Ammon's horn (tissue), 1 donor: ENCODE measurements around the gene LRRC55.

ENCODE experiments used
- DNase-seq: peaks from one replicate; pipeline ENCODE4 v3.0.0-alpha.2; 2016; ENCODE audit warnings: low spot score

Gene LRRC55

DNA sequence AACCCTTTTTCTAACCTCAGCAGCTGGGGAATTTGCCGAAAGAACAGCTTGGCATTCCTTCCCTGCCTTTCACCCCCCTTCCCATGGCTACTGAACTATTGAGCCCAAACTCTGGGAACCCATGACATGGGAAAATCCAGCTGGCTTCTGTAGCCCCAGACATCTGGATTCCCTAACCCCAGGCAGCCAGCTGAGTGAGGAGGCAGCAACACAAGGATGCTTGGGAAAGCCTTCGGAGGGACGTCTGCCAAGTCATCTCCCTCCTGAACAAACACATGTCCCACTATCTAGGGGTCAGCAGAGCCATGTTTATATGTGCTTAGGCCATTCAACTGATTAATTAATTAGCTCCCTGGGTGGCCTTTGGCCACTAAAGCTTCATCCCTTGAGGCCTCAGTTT lies 21.6 kb downstream of the LRRC55 start:
- DNase-seq, result no peak

DNA sequence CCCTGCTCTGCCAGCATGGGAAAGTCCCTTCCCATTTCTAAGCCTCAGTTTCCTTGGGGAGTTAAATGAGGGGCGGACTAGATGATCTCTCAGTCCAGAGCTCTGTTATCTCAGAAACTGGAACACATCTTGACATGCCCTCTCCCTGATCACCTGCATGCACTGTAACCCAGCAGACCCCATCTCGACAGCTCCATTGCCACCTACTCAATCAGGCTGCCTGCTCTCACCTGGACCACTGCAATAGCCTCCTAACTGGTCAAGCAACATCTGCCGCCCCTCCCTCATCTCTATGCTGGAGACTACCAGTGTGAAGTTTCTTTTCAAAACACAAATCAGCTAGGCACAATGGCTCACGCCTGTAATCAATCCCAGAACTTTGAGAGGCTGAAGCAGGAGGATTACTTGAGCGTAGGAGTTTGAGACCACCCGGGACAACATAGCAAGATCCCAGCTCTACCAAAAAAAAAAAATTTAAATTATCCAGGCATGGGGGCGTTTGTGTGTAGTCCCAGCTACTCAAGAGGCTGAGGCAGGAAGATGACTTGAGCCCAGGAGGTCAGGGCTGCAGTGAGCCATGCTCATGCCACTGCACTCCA lies 22.2 kb downstream of the LRRC55 start:
- DNase-seq, result no peak

DNA sequence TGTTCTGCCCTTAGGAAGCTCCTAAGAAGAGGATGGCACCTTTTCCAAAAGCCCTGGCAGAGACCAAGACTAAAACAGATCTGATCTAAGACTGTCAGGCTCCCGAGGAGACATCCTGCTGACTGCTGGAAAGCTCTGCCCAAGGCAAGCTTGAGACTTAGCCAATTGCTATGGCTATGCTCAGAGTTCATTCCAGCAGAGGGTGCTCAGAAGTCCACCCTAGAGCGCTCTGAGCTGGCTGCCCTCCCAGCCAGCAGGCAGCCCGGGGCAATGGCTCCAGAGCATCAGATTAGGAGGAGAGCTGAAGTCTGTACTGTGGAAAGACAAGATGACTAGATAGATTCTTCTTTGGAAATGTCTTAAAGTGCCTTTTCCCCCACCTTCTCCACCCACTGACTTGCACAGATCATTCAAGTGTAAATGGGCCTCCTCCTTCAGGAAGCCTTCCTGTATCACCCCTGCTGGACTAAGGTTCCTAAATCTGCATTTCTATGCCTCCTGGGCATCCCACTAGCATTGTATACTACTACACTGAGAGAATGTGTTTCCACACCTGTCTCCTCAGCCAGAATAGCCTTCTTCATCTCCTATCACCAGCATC lies 23.4 kb downstream of the LRRC55 start:
- DNase-seq, result no peak

DNA sequence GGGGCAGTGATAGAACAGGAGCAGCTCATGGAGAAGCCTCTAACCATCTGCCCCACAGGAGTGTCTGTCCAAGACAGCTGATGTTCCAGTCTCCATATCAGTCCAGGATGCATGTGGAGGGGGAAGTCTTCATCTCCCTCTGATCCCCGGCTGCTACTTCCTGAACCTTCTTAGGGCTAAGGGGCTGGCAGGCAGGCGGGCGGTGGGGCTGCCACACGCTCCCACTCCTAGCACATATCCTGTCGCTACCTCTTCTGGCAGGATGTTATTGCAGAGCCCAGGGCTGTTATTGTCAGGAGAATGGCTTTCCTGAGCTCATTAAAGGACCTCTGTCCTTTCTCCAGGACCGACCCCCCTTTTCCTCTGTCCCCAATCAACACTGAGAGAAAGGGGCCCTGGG lies 25.4 kb downstream of the LRRC55 start:
- no peak for DNase-seq

- DNase-seq, result no peak
Measured at GRCh38 chr11:57210781-57211180, 29.0 kb downstream of the LRRC55 start.

DNA sequence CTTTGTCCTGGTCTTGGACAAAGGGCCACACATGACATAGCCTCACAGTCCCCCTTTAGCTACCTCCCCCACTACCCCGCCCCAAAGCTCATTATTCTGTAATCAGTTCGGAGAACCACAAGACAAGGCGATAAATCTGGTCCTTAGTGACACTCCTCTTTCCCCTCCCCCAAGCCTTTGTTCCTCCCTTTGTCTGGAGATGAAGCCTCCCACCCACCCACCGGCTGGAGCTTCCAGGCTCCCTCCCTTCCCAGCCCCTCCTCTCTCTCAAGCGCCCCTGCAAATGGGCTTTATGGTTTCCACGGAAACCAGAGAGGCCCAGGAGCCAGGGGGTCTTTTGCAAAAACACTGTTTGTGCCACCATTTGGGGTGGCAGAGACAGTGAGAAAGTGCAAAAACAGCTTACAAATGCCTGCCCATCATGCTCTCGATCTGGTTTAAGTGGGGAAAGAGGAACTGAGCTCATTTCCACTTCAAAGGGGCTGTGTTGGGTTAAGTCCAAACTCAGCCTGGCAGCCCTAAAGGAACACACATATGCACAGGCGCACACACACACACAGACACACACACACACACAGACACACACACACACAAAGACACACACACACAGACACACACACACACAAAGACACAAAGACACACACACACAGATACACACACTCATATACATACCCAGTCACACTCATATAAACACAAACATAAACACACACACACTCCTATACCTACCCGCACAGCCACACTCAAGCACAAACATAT lies 31.8 kb downstream of the LRRC55 start:
- peak; percentile 44 for DNase-seq

DNA sequence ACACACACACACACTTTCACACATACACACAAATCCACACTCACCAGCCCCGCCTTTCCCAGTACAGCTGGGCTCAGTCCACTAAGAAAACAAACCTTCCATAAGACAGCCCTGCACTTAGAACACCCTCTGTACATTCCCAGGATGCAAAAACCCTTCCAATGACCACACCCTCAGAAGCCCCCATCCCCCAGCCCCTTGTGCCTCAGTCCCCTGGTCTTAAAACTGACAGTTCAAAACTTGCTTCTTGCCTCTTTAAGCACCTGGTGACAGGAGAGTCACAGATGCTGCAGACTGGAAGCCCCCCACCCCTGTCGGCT lies 32.3 kb downstream of the LRRC55 start:
- no peak for DNase-seq

- no peak for DNase-seq
Measured at GRCh38 chr11:57214494-57214893, 32.7 kb downstream of the LRRC55 start.

DNA sequence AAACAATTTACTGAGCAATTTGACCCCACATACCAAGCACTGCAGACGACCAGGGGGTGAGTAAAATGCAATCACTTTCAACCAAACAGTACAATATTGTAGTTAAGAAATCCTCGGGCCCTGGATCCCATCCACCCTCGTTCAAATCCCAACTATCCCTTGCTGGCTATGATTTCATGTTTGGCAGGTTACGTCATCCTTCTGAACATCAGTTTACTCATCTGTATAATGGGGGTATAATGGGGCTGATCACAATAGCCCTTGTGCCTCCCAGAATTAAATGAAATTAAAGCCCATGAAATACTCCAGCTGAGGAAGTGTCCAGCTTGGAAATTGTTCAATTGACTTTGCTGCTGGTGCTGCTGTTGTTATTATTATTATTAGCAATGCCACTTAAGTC lies 34.7 kb downstream of the LRRC55 start:
- no peak for DNase-seq

GRCh38 chr11:57217053-57217452 lies 35.3 kb downstream of the LRRC55 start:
- DNase-seq, result no peak

GRCh38 chr11:57219021-57219627 lies 37.4 kb downstream of the LRRC55 start:
- peak; percentile 30 for DNase-seq

DNA sequence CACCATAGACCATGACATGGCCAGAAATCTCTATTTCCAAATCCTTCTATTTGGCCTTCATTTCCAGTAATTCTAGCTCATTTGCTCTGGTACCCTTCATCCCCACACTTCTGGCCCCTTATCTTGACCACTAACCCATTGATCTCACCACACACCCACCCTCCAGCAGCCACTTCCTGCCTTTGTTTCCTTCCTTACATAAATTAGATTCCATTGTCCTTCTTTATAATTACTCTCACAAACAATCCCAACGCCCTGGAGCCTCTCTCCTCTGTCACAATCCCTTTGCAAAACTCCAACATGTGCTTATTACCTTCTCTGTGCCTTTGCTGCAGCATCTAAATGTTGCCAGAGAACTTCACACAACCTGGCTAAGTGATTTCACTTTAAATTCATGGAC lies 40.5 kb downstream of the LRRC55 start:
- DNase-seq, result no peak

DNA sequence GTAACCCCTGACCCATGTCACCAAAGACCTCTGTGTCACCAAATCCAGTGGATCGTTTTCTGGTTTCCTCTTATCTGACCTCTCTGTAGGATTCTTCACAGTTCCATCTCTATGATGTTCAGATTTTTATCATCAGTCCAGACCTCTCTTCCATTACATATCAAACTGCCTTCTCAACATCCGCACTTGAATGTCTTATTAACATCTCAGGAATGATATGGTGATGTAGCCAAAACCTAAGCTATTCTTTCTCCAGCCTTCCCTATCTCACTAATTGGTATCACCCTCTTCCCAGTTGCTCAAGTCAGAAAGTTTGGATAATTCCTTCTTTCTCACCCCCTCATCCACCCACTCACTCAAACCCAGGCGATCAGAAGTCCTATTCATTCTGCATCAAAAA lies 41.8 kb downstream of the LRRC55 start:
- DNase-seq, result no peak

DNA sequence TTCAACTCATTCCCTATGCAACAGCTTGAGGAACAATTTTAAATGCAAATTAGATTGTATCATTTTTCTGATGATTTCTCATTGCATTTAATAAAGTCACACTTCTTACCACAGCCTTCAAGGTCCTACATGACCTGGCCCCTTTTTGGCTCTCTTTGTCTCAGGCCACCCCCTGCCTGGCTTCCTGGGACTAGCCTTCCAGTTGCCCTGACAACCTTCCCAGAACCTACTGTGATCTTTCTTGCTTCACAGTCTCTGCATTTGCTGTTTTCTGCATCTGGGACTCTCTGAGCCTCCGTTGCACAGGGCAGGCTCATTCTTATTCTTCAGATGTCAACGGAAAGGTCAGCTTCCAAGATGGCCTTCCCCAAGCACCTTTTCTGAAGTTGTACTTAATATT lies 42.4 kb downstream of the LRRC55 start:
- DNase-seq, result peak; percentile 22

DNA sequence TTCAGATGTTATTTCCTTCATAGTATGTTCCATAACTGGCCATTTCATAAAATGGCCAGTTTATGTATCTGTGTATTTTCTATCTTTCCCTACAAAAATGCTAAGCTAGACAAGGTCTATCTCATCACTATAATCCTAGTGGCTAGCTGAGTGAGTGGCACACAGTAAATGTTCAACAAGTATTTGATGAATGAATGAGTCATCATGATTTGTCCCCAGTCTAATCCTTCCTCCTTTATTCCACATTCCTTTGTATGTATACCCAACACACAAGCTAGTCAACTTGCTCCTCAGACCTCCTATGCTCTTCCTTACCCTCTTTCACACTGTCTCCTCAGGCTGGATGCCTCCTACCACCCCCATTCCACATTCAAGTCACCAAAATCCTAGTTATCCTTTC lies 42.8 kb downstream of the LRRC55 start:
- no peak for DNase-seq

DNA sequence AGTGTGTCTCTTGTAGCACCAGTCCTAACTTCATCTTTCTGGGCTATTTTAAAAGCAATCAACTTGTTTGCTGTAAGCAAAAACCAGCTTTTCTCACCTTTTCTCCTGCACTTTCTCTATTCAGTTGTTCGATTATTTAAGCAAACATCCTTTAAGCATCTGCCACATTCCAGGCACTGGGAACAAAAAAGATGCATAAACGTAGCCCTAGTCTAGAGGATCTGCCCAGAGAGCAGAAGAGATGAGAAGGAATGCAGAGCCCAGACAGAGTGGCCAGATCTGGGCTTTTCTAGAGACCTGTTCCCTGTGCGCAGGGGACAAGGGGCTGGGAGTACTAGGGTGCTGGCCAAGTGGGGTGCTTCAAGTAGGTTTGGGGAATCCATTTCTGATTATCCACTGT lies 46.8 kb downstream of the LRRC55 start:
- DNase-seq, result no peak

- no peak for DNase-seq
Measured at GRCh38 chr11:57230316-57230715, 48.6 kb downstream of the LRRC55 start.

GRCh38 chr11:57230791-57231538 lies 49.2 kb downstream of the LRRC55 start:
- DNase-seq, result peak; percentile 60

DNA sequence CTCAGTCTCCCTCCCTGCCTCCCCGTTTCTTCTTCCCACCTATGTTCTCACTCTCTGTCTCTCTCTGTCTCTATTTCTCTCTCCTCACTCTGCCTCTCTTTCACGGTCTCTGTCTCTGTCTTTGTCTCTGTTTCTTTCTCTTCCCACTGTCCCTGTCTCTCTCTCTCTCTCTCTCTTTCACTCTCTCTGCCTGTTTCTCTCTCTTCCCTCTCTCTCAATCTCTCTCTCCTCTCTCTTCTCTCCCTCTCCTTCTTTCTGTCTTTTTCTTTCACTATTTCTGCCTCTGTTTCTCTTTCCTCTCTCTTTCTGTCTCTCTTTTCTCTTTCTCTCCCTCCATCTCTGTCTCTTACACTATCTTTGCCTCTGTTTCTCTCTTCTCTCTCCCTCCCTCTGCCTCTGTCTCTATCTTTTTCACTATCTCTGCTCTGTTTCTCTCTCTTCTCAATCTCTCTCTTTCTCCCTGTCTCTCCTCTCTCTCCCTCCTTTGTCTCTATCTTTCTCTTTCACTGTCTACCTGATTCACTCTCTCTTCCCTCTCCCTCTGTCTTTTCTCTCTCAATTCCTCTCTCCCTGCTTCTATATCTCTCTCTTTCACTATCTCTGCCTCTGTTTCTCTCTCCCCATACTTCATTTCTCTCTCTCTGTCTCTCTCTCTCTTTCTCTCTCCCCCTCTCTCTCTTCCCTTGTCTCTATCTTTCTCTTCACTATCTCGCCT lies 49.9 kb downstream of the LRRC55 start:
- DNase-seq, result no peak

DNA sequence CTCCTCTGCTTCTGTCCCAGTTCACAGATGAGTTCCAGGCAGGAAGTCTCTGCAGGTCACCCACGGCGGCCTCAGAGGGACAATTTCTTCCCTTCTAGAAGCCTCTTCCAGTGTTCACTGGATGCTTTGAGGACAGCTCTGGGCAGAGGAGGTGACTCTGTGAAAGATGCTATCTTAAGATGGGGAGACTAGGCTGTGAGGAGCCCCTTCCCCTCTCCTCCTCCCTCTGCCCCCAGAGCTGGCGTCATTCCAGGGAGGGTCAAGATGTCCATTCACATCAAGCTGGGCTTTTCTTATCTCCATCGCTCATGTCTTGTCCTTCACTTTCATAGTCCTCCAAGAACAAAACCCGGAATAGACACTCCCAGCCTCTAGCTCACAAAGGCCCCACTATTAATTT lies 51.9 kb downstream of the LRRC55 start:
- DNase-seq, result no peak

DNA sequence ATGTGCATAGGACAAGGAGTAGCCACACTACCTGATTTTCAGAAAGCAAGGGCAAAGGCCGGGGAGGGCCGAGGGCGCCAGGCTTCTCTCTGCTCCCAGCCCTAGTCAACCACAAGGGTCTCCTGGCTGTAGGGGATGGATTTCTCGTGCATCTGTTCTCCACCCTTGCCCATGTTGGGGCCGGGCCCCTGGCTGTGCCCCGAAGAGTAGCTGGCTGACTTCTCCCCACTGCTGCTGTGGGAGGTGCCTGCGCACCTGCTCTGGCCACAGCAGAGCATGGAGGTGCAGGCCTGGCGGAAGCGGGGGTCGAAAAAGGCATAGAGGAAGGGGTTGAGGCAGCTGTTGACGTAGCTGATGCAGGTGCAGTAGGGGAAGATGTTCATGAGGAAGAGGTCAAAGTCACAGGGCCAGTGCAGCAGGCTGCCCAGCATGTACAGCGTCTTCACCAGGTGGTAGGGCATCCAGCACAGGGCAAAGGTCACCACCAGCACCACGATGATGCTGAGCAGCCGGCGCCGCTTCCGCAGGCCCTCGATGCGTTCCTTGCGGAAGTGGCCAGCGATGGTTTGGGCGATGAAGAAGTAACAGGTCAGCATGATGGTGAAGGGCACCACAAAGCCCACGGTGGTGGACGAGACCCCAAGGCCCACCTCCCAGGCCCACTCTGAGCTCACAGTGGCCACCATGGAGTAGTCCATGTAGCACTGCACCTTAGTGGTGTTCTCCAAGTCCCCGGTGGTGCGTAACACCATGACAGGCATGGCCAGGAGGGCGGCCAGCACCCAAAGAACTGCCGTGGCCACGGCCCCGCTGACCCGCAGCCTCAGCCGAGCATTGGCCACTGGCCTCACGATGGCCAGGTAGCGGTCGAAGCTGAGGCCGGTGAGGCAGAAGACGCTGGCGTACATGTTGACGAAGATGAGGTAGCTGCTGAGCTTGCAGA lies 54.3 kb downstream of the LRRC55 start:
- DNase-seq, result no peak
